Peyer's patch (tissue), 4 donors: Measurements from ENCODE around the gene RPL41. TPM values are rescaled to one million over a fixed set of nuclear protein-coding genes. Genes with fewer than 3 reads are reported as not detected.
A peak's percentile ranks its signal among the peaks of the same experiment; 100 is the strongest.

ENCODE experiments used
- DNase-seq, 3 donors: peaks; one replicate each; pipeline ENCODE4 v3.0.0-alpha.2; 2017 to 2019
- H3K27ac ChIP-seq, 4 donors: fragments of 200-600 bp; sonication (generic); one replicate each; pipeline ENCODE4 v1.5.1; 2016 to 2019
- H3K27me3 ChIP-seq, 2 donors: fragments of 200-600 bp; sonication (generic); one replicate each; pipeline ENCODE4 v1.5.1; 2019
- H3K36me3 ChIP-seq, 3 donors: fragments of 200-600 bp; sonication (generic); one replicate each; pipeline ENCODE4 v1.5.1; 2016 to 2019
- H3K4me1 ChIP-seq, 4 donors: fragments of 200-600 bp; sonication (generic); one replicate each; pipeline ENCODE4 v1.5.1; 2016 to 2019
- H3K4me3 ChIP-seq, 4 donors: fragments of 200-600 bp; sonication (generic); 1 replicate in 3 of 4; 2 replicates in 1 of 4; pipeline ENCODE4 v1.5.1; 2016 to 2019; ENCODE audit warnings: mild to moderate bottlenecking in 1 of 4
- H3K9me3 ChIP-seq, 4 donors: fragments of 200-600 bp; sonication (generic); one replicate each; pipeline ENCODE4 v1.5.1; 2016 to 2019; ENCODE audit warnings: mild to moderate bottlenecking in 1 of 4
- POLR2A ChIP-seq, 2 donors: fragments of 450-650 bp; IDR thresholded peaks; one replicate each; pipeline ENCODE4 v1.5.1; 2017; ENCODE audit warnings: antibody characterized with exemption in 2 of 2, mild to moderate bottlenecking in 2 of 2, moderate library complexity in 2 of 2
- total RNA-seq, 4 donors: library from RNA; depleted of rRNA; stranded (reverse); fragments of >200 nt; gene quantifications; one replicate each; pipeline ENCODE4 v1.1.0, GENCODE V29; 2016
- TF ChIP-seq, protein P1 (sequence below), 6 experiments: fragments of 450-650 bp in 4 of 6; fragments of 200-600 bp in 2 of 6; sonication (generic) in 1 of 6; IDR thresholded peaks; one replicate each; pipeline ENCODE4 v1.5.1; 2017 to 2019; ENCODE audit warnings: antibody characterized with exemption in 6 of 6, mild to moderate bottlenecking in 3 of 6, moderate library complexity in 1 of 6

Gene RPL41
- total RNA-seq, 4 donors from 2014 or later = 1,852 to 2,996 (median 2,194) TPM

DNA sequence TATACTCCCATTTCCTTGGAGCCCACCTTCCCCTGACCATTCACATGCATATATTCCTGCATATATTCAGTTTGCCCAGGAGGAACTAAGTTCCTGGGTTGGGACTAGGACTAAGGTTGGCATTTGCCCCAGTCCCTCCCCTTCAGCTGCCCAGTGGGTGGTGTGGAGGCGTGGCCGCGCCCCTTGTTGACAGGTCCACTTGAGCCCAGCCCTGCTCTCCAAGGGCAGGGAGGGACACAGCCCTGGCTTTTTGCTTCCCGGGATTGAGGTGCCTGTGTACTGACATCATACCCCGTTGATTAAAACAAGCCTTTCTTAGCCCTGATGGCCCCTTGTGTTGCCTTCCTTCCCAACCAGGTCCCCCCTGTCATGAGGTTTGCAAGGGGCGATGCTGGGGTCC lies 29.2 kb upstream of the RPL41 start:
- Histone ChIP-seq H3K4me3 (no peak overlapping the region), H3K4me1 (peaks cover 0 to 30% (median 0%) of the 10 kb centered on the region in 4 donors), H3K27ac (peak overlapping the region in 2 of 4 donors; percentile 18 to 49)

DNA sequence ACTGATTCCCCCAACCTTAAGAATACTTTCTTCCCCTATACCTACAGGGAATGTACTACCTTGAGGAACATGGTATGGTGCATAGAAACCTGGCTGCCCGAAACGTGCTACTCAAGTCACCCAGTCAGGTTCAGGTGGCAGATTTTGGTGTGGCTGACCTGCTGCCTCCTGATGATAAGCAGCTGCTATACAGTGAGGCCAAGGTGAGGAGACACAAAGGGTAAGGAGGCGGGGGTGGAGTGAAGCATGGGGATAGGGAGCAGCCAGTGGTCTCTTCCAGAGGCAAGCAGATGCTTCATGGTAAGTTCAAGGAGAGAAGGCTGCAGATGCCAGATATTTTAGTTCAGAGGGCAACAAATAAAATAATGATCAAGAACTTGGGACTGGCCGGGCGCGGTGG lies 18.7 kb upstream of the RPL41 start:
- H3K27ac ChIP-seq = no peak overlapping the region
- peaks cover 0 to 75% (median 0%) of the 10 kb centered on the region in 3 donors for H3K36me3 ChIP-seq
- no peaks in the 10 kb centered on the region for H3K27me3 ChIP-seq
- H3K4me1 ChIP-seq = no peaks in the 10 kb centered on the region
- no peak for DNase-seq
- TF ChIP-seq POLR2A (IDR thresholded peaks at IDR 0.05) = no peak
- TF ChIP-seq, protein P1, sequence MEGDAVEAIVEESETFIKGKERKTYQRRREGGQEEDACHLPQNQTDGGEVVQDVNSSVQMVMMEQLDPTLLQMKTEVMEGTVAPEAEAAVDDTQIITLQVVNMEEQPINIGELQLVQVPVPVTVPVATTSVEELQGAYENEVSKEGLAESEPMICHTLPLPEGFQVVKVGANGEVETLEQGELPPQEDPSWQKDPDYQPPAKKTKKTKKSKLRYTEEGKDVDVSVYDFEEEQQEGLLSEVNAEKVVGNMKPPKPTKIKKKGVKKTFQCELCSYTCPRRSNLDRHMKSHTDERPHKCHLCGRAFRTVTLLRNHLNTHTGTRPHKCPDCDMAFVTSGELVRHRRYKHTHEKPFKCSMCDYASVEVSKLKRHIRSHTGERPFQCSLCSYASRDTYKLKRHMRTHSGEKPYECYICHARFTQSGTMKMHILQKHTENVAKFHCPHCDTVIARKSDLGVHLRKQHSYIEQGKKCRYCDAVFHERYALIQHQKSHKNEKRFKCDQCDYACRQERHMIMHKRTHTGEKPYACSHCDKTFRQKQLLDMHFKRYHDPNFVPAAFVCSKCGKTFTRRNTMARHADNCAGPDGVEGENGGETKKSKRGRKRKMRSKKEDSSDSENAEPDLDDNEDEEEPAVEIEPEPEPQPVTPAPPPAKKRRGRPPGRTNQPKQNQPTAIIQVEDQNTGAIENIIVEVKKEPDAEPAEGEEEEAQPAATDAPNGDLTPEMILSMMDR (IDR thresholded peaks at IDR 0.05) = no peak
- no peak overlapping the region for H3K4me3 ChIP-seq
- H3K9me3 ChIP-seq = no peaks in the 10 kb centered on the region

More for the DNA sequence above, 29.2 kb upstream of the RPL41 start:
- H3K9me3 ChIP-seq = no peaks in the 10 kb centered on the region
- DNase-seq = peak in 2 of 3 donors; percentile 79 to 84
- TF ChIP-seq POLR2A (IDR thresholded peaks at IDR 0.05) = no peak
- TF ChIP-seq, protein P1 (IDR thresholded peaks at IDR 0.05) = no peak
- H3K36me3 ChIP-seq = peaks cover 0 to 76% (median 0%) of the 10 kb centered on the region in 3 donors
- H3K27me3 ChIP-seq = no peaks in the 10 kb centered on the region

DNA sequence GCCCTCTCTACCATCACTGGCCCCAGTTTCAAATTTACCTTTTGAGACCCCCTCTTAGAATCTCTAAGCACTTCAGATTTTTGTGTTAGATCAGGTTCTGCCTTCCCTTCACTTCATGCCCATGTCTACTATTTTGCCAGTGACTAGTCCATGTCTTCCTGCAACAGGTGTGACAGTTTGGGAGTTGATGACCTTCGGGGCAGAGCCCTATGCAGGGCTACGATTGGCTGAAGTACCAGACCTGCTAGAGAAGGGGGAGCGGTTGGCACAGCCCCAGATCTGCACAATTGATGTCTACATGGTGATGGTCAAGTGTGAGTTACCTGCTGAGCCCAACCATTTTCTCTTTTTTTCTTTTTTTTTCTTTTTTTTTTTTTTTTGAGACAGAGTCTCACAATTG lies 17.8 kb upstream of the RPL41 start:
- TF ChIP-seq, protein P1 (IDR thresholded peaks at IDR 0.05) = no peak
- no peak for TF ChIP-seq POLR2A (IDR thresholded peaks at IDR 0.05)
- H3K4me1 ChIP-seq = no peaks in the 10 kb centered on the region
- H3K4me3 ChIP-seq = no peak overlapping the region
- DNase-seq = no peak
- H3K27ac ChIP-seq = no peak overlapping the region
- H3K9me3 ChIP-seq = no peaks in the 10 kb centered on the region
- no peaks in the 10 kb centered on the region for H3K27me3 ChIP-seq
- peaks cover 0 to 67% (median 0%) of the 10 kb centered on the region in 3 donors for H3K36me3 ChIP-seq

DNA sequence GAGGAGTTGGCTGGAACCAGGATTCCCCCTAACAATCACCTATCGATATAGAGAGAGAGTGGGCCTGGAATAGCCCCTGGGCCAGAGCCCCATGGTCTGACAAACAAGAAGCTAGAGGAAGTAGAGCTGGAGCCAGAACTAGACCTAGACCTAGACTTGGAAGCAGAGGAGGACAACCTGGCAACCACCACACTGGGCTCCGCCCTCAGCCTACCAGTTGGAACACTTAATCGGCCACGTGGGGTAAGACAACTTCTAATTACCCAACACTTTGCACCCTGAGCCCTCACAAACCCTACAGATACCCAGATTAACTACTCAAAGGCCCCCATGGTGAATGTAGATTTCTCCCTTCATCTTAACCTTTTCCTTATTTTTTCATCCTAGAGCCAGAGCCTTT lies 16.6 kb upstream of the RPL41 start:
- TF ChIP-seq POLR2A (IDR thresholded peaks at IDR 0.05) = no peak
- TF ChIP-seq, protein P1 (IDR thresholded peaks at IDR 0.05) = no peak
- no peaks in the 10 kb centered on the region for H3K4me1 ChIP-seq
- no peaks in the 10 kb centered on the region for H3K9me3 ChIP-seq
- H3K36me3 ChIP-seq = peaks cover 0 to 55% (median 0%) of the 10 kb centered on the region in 3 donors
- H3K27ac ChIP-seq = peak overlapping the region in 2 of 4 donors; percentile 11 to 15
- no peaks in the 10 kb centered on the region for H3K27me3 ChIP-seq
- no peak overlapping the region for H3K4me3 ChIP-seq
- DNase-seq = peak in 1 of 3 donors; percentile 61

DNA sequence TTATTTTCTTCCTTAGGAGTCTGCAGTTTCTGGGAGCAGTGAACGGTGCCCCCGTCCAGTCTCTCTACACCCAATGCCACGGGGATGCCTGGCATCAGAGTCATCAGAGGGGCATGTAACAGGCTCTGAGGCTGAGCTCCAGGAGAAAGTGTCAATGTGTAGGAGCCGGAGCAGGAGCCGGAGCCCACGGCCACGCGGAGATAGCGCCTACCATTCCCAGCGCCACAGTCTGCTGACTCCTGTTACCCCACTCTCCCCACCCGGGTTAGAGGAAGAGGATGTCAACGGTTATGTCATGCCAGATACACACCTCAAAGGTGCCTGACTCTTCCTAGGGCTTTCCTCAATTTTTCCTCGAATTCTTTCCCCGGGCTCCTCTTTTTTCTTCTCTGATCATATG lies 15.4 kb upstream of the RPL41 start:
- DNase-seq = no peak
- Histone ChIP-seq H3K27me3 (no peaks in the 10 kb centered on the region), H3K4me1 (peaks cover 0 to 10% (median 8%) of the 10 kb centered on the region in 4 donors), H3K36me3 (peaks cover 0 to 43% (median 0%) of the 10 kb centered on the region in 3 donors), H3K27ac (no peak overlapping the region), H3K4me3 (no peak overlapping the region), H3K9me3 (no peaks in the 10 kb centered on the region)
- no peak for TF ChIP-seq POLR2A (IDR thresholded peaks at IDR 0.05)
- TF ChIP-seq, protein P1 (IDR thresholded peaks at IDR 0.05) = no peak

DNA sequence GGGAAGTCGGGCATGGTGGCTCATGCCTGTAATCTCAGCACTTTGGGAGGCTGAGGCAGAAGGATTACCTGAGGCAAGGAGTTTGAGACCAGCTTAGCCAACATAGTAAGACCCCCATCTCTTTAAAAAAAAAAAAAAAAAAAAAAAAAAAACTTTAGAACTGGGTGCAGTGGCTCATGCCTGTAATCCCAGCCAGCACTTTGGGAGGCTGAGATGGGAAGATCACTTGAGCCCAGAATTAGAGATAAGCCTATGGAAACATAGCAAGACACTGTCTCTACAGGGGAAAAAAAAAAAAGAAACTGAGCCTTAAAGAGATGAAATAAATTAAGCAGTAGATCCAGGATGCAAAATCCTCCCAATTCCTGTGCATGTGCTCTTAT lies 13.8 kb upstream of the RPL41 start:
- H3K27ac ChIP-seq = peak overlapping the region in 2 of 4 donors; percentile 2 to 19
- TF ChIP-seq POLR2A (IDR thresholded peaks at IDR 0.05) = no peak
- TF ChIP-seq, protein P1 (IDR thresholded peaks at IDR 0.05) = no peak
- peaks cover 0 to 17% (median 8%) of the 10 kb centered on the region in 4 donors for H3K4me1 ChIP-seq
- H3K27me3 ChIP-seq = no peaks in the 10 kb centered on the region
- no peak for DNase-seq
- H3K4me3 ChIP-seq = no peak overlapping the region
- peaks cover 0 to 37% (median 0%) of the 10 kb centered on the region in 3 donors for H3K36me3 ChIP-seq
- no peaks in the 10 kb centered on the region for H3K9me3 ChIP-seq
